Activated CD4-positive, alpha-beta T cell treated with anti-CD3 and anti-CD28 coated beads for 36 hours (primary cell): ENCODE results near the gene SYCP2. TPM values are rescaled to one million over a fixed set of nuclear protein-coding genes. Genes with fewer than 3 reads are reported as not detected.

Source experiments
- ATAC-seq: fragments of 200-7000 bp; cut with Tn5 transposase; one replicate; pipeline ENCODE4 v1.10.0; 2021; ENCODE audit warnings: mild to moderate bottlenecking, moderate library complexity
- CTCF ChIA-PET: fragments of 350-600 bp; sonication (Branson Sonifier 250); formaldehyde crosslinking; loops from one replicate; lab custom pipeline; 2021; ENCODE audit warnings: antibody characterized with exemption; lab: Charles Lee
- POLR2A ChIA-PET: fragments of 350-600 bp; sonication (Branson Sonifier 250); formaldehyde crosslinking; loops from one replicate; lab custom pipeline; 2021; ENCODE audit warnings: antibody characterized with exemption, inconsistent platforms; lab: Charles Lee
- DNase-seq: peaks from one replicate; pipeline ENCODE4 v3.0.0-alpha.2; 2020
- H3K27ac Mint-ChIP-seq: one replicate; pipeline ENCODE4 v1.8.0; 2021; ENCODE audit warnings: mixed read lengths
- H3K27me3 Mint-ChIP-seq: one replicate; pipeline ENCODE4 v1.8.0; 2021; ENCODE audit warnings: mixed read lengths
- H3K36me3 Mint-ChIP-seq: one replicate; pipeline ENCODE4 v1.8.0; 2021; ENCODE audit warnings: low read depth, mixed read lengths
- H3K4me1 Mint-ChIP-seq: one replicate; pipeline ENCODE4 v1.8.0; 2021; ENCODE audit warnings: mixed read lengths
- H3K4me3 Mint-ChIP-seq: one replicate; pipeline ENCODE4 v1.8.0; 2021; ENCODE audit warnings: mild to moderate bottlenecking, moderate library complexity, mixed read lengths
- H3K9me3 Mint-ChIP-seq: one replicate; pipeline ENCODE4 v1.8.0; 2021; ENCODE audit warnings: low read depth, mixed read lengths
- intact Hi-C, 2 experiments: fragments of 100-400 bp; cut with DNase I in 1 of 2; cut with micrococcal nuclease in 1 of 2; formaldehyde crosslinking; loops; one replicate each; pipeline versions ENCODE4 v1.14.2 to v1.15.1; 2022 to 2024; cut with DNase I, micrococcal nuclease
- total RNA-seq, 2 experiments: library from RNA; stranded (reverse); gene quantifications; one replicate each; pipeline ENCODE4 v1.2.3, GENCODE V29; 2021

Gene SYCP2
- total RNA-seq, 2 experiments from 2014 or later: 1.5 to 2.1 TPM

- DNase-seq: no peak
- intact Hi-C loops: no loop called here
- no peaks in the 10 kb centered on the region for H3K4me1 Mint-ChIP-seq
Measured at GRCh38 chr20:59829054-59829785, 104.2 kb downstream of the SYCP2 start.

GRCh38 chr20:59828125-59829053 lies 105.0 kb downstream of the SYCP2 start:
- no peak for ATAC-seq
- ChIA-PET CTCF (no interaction called here), POLR2A (no interaction called here)
- no peaks in the 10 kb centered on the region for H3K4me1 Mint-ChIP-seq
- no peak overlapping the region for H3K27ac Mint-ChIP-seq
- intact Hi-C loops: no loop called here
- DNase-seq: no peak
- peaks cover 16% of the 10 kb centered on the region for H3K27me3 Mint-ChIP-seq
- no peak overlapping the region for H3K4me3 Mint-ChIP-seq
- no peaks in the 10 kb centered on the region for H3K9me3 Mint-ChIP-seq
- no peaks in the 10 kb centered on the region for H3K36me3 Mint-ChIP-seq

More at GRCh38 chr20:59829054-59829785, 104.2 kb downstream of the SYCP2 start:
- POLR2A ChIA-PET: no interaction called here
- no peaks in the 10 kb centered on the region for H3K36me3 Mint-ChIP-seq
- CTCF ChIA-PET: no interaction called here
- no peaks in the 10 kb centered on the region for H3K9me3 Mint-ChIP-seq
- no peak for ATAC-seq
- H3K4me3 Mint-ChIP-seq: no peak overlapping the region
- H3K27ac Mint-ChIP-seq: no peak overlapping the region
- H3K27me3 Mint-ChIP-seq: peaks cover 21% of the 10 kb centered on the region

- no peak overlapping the region for H3K27ac Mint-ChIP-seq
- H3K27me3 Mint-ChIP-seq: peaks cover 14% of the 10 kb centered on the region
- ATAC-seq: no peak
- POLR2A ChIA-PET: no interaction called here
- no peak for DNase-seq
- CTCF ChIA-PET: no interaction called here
- intact Hi-C loops: no loop called here
- H3K4me3 Mint-ChIP-seq: no peak overlapping the region
- no peaks in the 10 kb centered on the region for H3K36me3 Mint-ChIP-seq
- no peaks in the 10 kb centered on the region for H3K4me1 Mint-ChIP-seq
- H3K9me3 Mint-ChIP-seq: no peaks in the 10 kb centered on the region
Measured at GRCh38 chr20:59827138-59828056, 106.0 kb downstream of the SYCP2 start.

- POLR2A ChIA-PET: no interaction called here
- ATAC-seq (no peak), DNase-seq (no peak)
- H3K27ac Mint-ChIP-seq: no peak overlapping the region
- H3K4me3 Mint-ChIP-seq: no peak overlapping the region
- no peaks in the 10 kb centered on the region for H3K36me3 Mint-ChIP-seq
- no peaks in the 10 kb centered on the region for H3K4me1 Mint-ChIP-seq
- H3K27me3 Mint-ChIP-seq: peaks cover 14% of the 10 kb centered on the region
- H3K9me3 Mint-ChIP-seq: no peaks in the 10 kb centered on the region
- CTCF ChIA-PET: no interaction called here
- intact Hi-C loops: no loop called here
Measured at GRCh38 chr20:59825944-59826759, 107.3 kb downstream of the SYCP2 start.

- POLR2A ChIA-PET: no interaction called here
- intact Hi-C loops: no loop called here
- H3K27me3 Mint-ChIP-seq: peaks cover 14% of the 10 kb centered on the region
- CTCF ChIA-PET: no interaction called here
- H3K27ac Mint-ChIP-seq: no peak overlapping the region
- DNase-seq (no peak), ATAC-seq (no peak)
- H3K36me3 Mint-ChIP-seq: no peaks in the 10 kb centered on the region
- no peaks in the 10 kb centered on the region for H3K9me3 Mint-ChIP-seq
- no peaks in the 10 kb centered on the region for H3K4me1 Mint-ChIP-seq
- no peak overlapping the region for H3K4me3 Mint-ChIP-seq
Measured at GRCh38 chr20:59825563-59825920, 107.9 kb downstream of the SYCP2 start.

- ATAC-seq (no peak), DNase-seq (no peak)
- ChIA-PET CTCF (no interaction called here), POLR2A (no interaction called here)
- intact Hi-C loops: no loop called here
- no peak overlapping the region for H3K27ac Mint-ChIP-seq
- H3K9me3 Mint-ChIP-seq: no peaks in the 10 kb centered on the region
- H3K4me1 Mint-ChIP-seq: no peaks in the 10 kb centered on the region
- H3K4me3 Mint-ChIP-seq: no peak overlapping the region
- H3K36me3 Mint-ChIP-seq: no peaks in the 10 kb centered on the region
- peaks cover 10% of the 10 kb centered on the region for H3K27me3 Mint-ChIP-seq
Measured at GRCh38 chr20:59824711-59825562, 108.5 kb downstream of the SYCP2 start.

- intact Hi-C loops: no loop called here
Measured at GRCh38 chr20:59823491-59824259, 109.8 kb downstream of the SYCP2 start.

GRCh38 chr20:59823030-59823423 lies 110.4 kb downstream of the SYCP2 start:
- Mint-ChIP-seq H3K4me3 (no peak overlapping the region), H3K27ac (no peak overlapping the region), H3K27me3 (peaks cover 5% of the 10 kb centered on the region), H3K4me1 (no peaks in the 10 kb centered on the region), H3K9me3 (no peaks in the 10 kb centered on the region), H3K36me3 (no peaks in the 10 kb centered on the region)
- ATAC-seq (no peak), DNase-seq (no peak)
- CTCF ChIA-PET: no interaction called here
- POLR2A ChIA-PET: no interaction called here
- intact Hi-C loops: no loop called here

More at GRCh38 chr20:59823491-59824259, 109.8 kb downstream of the SYCP2 start:
- H3K9me3 Mint-ChIP-seq: no peaks in the 10 kb centered on the region
- no peaks in the 10 kb centered on the region for H3K36me3 Mint-ChIP-seq
- H3K4me1 Mint-ChIP-seq: no peaks in the 10 kb centered on the region
- peaks cover 9% of the 10 kb centered on the region for H3K27me3 Mint-ChIP-seq
- DNase-seq (no peak), ATAC-seq (no peak)
- ChIA-PET CTCF (interaction anchor here (0.9 kb wide), 1 partner anchor 40 kb away, joined by 3 read pairs; no protein-coding TSS in a partner anchor), POLR2A (no interaction called here)
- no peak overlapping the region for H3K4me3 Mint-ChIP-seq
- no peak overlapping the region for H3K27ac Mint-ChIP-seq

GRCh38 chr20:59822291-59823029 lies 111.0 kb downstream of the SYCP2 start:
- H3K4me3 Mint-ChIP-seq: no peak overlapping the region
- intact Hi-C loops: no loop called here
- POLR2A ChIA-PET: no interaction called here
- H3K4me1 Mint-ChIP-seq: no peaks in the 10 kb centered on the region
- H3K9me3 Mint-ChIP-seq: no peaks in the 10 kb centered on the region
- CTCF ChIA-PET: no interaction called here
- no peaks in the 10 kb centered on the region for H3K36me3 Mint-ChIP-seq
- DNase-seq: no peak
- no peak overlapping the region for H3K27ac Mint-ChIP-seq
- H3K27me3 Mint-ChIP-seq: peaks cover 5% of the 10 kb centered on the region
- ATAC-seq: no peak
